ENCODE data around the gene HOXA1.

Gene HOXA1

DNA sequence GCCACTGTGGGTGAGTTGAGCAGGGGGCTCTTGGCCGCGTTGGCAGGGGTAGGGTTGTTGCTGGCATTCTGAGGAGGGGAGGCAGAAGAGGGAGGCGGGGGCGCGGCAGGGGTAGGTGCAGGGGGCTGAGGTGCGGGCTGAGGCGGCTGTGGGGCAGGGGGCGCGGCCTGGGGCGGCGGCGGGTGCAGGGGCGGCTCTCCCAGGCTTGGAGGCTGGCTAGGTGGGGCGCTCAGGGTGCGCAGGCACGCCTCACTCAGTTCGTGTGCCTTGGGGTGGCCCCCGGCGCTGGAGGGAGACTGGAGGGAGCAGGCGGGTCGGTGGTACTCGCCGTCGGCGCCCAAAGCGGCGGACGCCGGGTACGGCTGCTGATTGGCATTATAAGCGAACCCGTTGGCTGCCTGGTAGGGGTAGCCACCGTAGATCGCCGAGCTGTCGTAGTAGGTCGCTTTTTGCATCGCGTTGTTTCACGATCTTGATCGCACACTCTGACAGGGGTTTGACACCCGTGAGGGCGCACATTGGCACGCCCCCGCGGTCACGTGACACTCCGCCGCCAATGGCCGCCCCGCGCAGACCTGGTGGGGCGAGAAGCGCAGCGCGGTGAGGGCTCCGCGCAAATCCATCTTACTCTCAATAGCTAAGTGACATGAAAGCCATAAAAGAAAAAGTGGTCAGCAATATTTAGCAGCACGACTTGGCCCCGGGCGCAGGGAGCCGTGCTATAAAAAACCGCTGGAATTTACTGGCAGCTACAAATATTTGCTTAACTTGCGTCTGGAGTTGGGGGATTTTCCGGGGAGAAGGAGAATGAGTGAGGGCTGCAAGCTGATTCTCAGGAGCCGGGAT, 14.6 kb upstream of the HOXA1 start:
- no peak overlapping the region for H3K4me3 ChIP-seq (ENCODE audit: insufficient read depth, low read depth, low read length, poor library complexity, severe bottlenecking)
- H3K9me3 ChIP-seq (ENCODE audit: control insufficient read depth, low read length): no peaks in the 10 kb centered on the region
- no peaks in the 10 kb centered on the region for H3K27me3 ChIP-seq (replicated peaks; ENCODE audit: control insufficient read depth, insufficient read depth, low read length, poor library complexity, severe bottlenecking)
- H3K36me3 ChIP-seq (ENCODE audit: control insufficient read depth, insufficient read depth, low read length): no peaks in the 10 kb centered on the region
- no peak for DNase-seq
- no peak overlapping the region for H3K27ac ChIP-seq (ENCODE audit: insufficient read depth, low read length, poor library complexity, severe bottlenecking)
- H3K4me1 ChIP-seq (ENCODE audit: control insufficient read depth, insufficient read depth, low read length, poor library complexity, severe bottlenecking): no peaks in the 10 kb centered on the region

GRCh38 chr7:27109466-27110185, 13.8 kb upstream of the HOXA1 start:
- Histone ChIP-seq H3K27ac (ENCODE audit: insufficient read depth, low read length, poor library complexity, severe bottlenecking) (no peak overlapping the region), H3K9me3 (ENCODE audit: control insufficient read depth, low read length) (no peaks in the 10 kb centered on the region), H3K36me3 (ENCODE audit: control insufficient read depth, insufficient read depth, low read length) (no peaks in the 10 kb centered on the region), H3K4me3 (ENCODE audit: insufficient read depth, low read depth, low read length, poor library complexity, severe bottlenecking) (no peak overlapping the region), H3K4me1 (ENCODE audit: control insufficient read depth, insufficient read depth, low read length, poor library complexity, severe bottlenecking) (no peaks in the 10 kb centered on the region), H3K27me3 (replicated peaks; ENCODE audit: control insufficient read depth, insufficient read depth, low read length, poor library complexity, severe bottlenecking) (peaks cover 4% of the 10 kb centered on the region)
- DNase-seq: no peak

- H3K27ac ChIP-seq (ENCODE audit: insufficient read depth, low read length, poor library complexity, severe bottlenecking): no peak overlapping the region
- H3K36me3 ChIP-seq (ENCODE audit: control insufficient read depth, insufficient read depth, low read length): no peaks in the 10 kb centered on the region
- no peak for DNase-seq
- H3K4me3 ChIP-seq (ENCODE audit: insufficient read depth, low read depth, low read length, poor library complexity, severe bottlenecking): no peak overlapping the region
- H3K9me3 ChIP-seq (ENCODE audit: control insufficient read depth, low read length): no peaks in the 10 kb centered on the region
- H3K4me1 ChIP-seq (ENCODE audit: control insufficient read depth, insufficient read depth, low read length, poor library complexity, severe bottlenecking): no peaks in the 10 kb centered on the region
- peaks cover 13% of the 10 kb centered on the region for H3K27me3 ChIP-seq (replicated peaks; ENCODE audit: control insufficient read depth, insufficient read depth, low read length, poor library complexity, severe bottlenecking)
These were observed 12.8 kb upstream of the HOXA1 start for GRCh38 chr7:27108390-27109127.

- no peaks in the 10 kb centered on the region for H3K36me3 ChIP-seq (ENCODE audit: control insufficient read depth, insufficient read depth, low read length)
- H3K9me3 ChIP-seq (ENCODE audit: control insufficient read depth, low read length): no peaks in the 10 kb centered on the region
- H3K27me3 ChIP-seq (replicated peaks; ENCODE audit: control insufficient read depth, insufficient read depth, low read length, poor library complexity, severe bottlenecking): peaks cover 19% of the 10 kb centered on the region
- H3K4me1 ChIP-seq (ENCODE audit: control insufficient read depth, insufficient read depth, low read length, poor library complexity, severe bottlenecking): peaks cover 3% of the 10 kb centered on the region
- no peak overlapping the region for H3K4me3 ChIP-seq (ENCODE audit: insufficient read depth, low read depth, low read length, poor library complexity, severe bottlenecking)
- no peak overlapping the region for H3K27ac ChIP-seq (ENCODE audit: insufficient read depth, low read length, poor library complexity, severe bottlenecking)
- DNase-seq: no peak
These were observed 11.9 kb upstream of the HOXA1 start for GRCh38 chr7:27107391-27108381.

GRCh38 chr7:27106901-27107240, 11.1 kb upstream of the HOXA1 start:
- Histone ChIP-seq H3K4me3 (ENCODE audit: insufficient read depth, low read depth, low read length, poor library complexity, severe bottlenecking) (no peak overlapping the region), H3K4me1 (ENCODE audit: control insufficient read depth, insufficient read depth, low read length, poor library complexity, severe bottlenecking) (peaks cover 9% of the 10 kb centered on the region), H3K27ac (ENCODE audit: insufficient read depth, low read length, poor library complexity, severe bottlenecking) (no peak overlapping the region), H3K9me3 (ENCODE audit: control insufficient read depth, low read length) (no peaks in the 10 kb centered on the region), H3K27me3 (replicated peaks; ENCODE audit: control insufficient read depth, insufficient read depth, low read length, poor library complexity, severe bottlenecking) (peaks cover 24% of the 10 kb centered on the region), H3K36me3 (ENCODE audit: control insufficient read depth, insufficient read depth, low read length) (no peaks in the 10 kb centered on the region)
- DNase-seq: no peak

GRCh38 chr7:27106181-27106900, 10.5 kb upstream of the HOXA1 start:
- no peak overlapping the region for H3K27ac ChIP-seq (ENCODE audit: insufficient read depth, low read length, poor library complexity, severe bottlenecking)
- no peaks in the 10 kb centered on the region for H3K36me3 ChIP-seq (ENCODE audit: control insufficient read depth, insufficient read depth, low read length)
- peaks cover 9% of the 10 kb centered on the region for H3K4me1 ChIP-seq (ENCODE audit: control insufficient read depth, insufficient read depth, low read length, poor library complexity, severe bottlenecking)
- no peak for DNase-seq
- H3K9me3 ChIP-seq (ENCODE audit: control insufficient read depth, low read length): no peaks in the 10 kb centered on the region
- no peak overlapping the region for H3K4me3 ChIP-seq (ENCODE audit: insufficient read depth, low read depth, low read length, poor library complexity, severe bottlenecking)
- H3K27me3 ChIP-seq (replicated peaks; ENCODE audit: control insufficient read depth, insufficient read depth, low read length, poor library complexity, severe bottlenecking): peaks cover 28% of the 10 kb centered on the region

DNA sequence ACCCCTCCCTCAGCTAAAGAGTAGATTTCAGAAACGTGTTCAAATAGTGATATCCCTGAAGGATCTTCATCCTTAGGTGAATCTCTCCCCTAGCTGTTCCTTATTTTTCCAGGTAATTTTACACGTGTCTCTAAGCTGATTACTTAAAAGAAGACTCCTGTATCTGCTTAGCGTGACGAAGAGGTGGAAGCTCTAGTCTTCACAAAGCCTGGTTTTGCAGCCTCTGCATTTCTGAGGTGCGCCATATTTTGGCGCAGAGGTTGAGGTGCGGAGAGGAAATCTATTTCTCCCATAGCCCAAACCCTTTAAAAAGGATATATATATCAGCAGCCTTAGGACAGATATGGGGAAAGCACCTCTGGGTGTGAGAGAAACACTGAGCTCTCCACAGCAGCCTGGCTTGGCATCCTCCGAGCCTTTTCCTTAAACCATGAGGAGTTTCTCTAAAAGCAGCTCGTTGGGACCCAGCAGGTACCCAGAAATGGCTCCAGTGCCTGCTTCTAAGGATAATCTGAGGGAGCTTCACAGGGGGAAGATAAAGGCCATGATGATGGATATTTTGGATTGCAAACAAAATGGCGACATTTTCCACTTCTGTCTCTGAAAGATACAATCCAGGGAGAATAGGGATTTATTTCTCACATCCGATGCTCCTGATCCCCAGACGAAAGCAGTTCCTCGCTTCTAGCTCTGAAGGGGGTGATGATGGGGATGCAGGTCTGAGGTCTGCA, 9.7 kb upstream of the HOXA1 start:
- Histone ChIP-seq H3K27me3 (replicated peaks; ENCODE audit: control insufficient read depth, insufficient read depth, low read length, poor library complexity, severe bottlenecking) (peaks cover 28% of the 10 kb centered on the region), H3K9me3 (ENCODE audit: control insufficient read depth, low read length) (no peaks in the 10 kb centered on the region), H3K4me1 (ENCODE audit: control insufficient read depth, insufficient read depth, low read length, poor library complexity, severe bottlenecking) (peaks cover 9% of the 10 kb centered on the region), H3K4me3 (ENCODE audit: insufficient read depth, low read depth, low read length, poor library complexity, severe bottlenecking) (no peak overlapping the region), H3K36me3 (ENCODE audit: control insufficient read depth, insufficient read depth, low read length) (no peaks in the 10 kb centered on the region), H3K27ac (ENCODE audit: insufficient read depth, low read length, poor library complexity, severe bottlenecking) (no peak overlapping the region)
- DNase-seq: no peak

- peaks cover 9% of the 10 kb centered on the region for H3K4me1 ChIP-seq (ENCODE audit: control insufficient read depth, insufficient read depth, low read length, poor library complexity, severe bottlenecking)
- no peaks in the 10 kb centered on the region for H3K9me3 ChIP-seq (ENCODE audit: control insufficient read depth, low read length)
- no peak overlapping the region for H3K27ac ChIP-seq (ENCODE audit: insufficient read depth, low read length, poor library complexity, severe bottlenecking)
- H3K36me3 ChIP-seq (ENCODE audit: control insufficient read depth, insufficient read depth, low read length): no peaks in the 10 kb centered on the region
- no peak overlapping the region for H3K4me3 ChIP-seq (ENCODE audit: insufficient read depth, low read depth, low read length, poor library complexity, severe bottlenecking)
- DNase-seq: no peak
- H3K27me3 ChIP-seq (replicated peaks; ENCODE audit: control insufficient read depth, insufficient read depth, low read length, poor library complexity, severe bottlenecking): peaks cover 28% of the 10 kb centered on the region
These were observed 8.7 kb upstream of the HOXA1 start for GRCh38 chr7:27104341-27105058.

Data from effector memory CD4-positive, alpha-beta T cell (primary cell).